PC-3 (cell line): ENCODE results near the gene SLC6A16. TPM values are rescaled to one million over a fixed set of nuclear protein-coding genes. Genes with fewer than 3 reads are reported as not detected.
"Not testable (repeated sequence)": the region's sequence is repeated elsewhere in the genome, so short reads cannot be mapped to it uniquely, and the experiment has no call there.

Experiments
- ATAC-seq: fragments of 200-7000 bp; cut with Tn5 transposase; 2 replicates; pipeline ENCODE4 v1.9.1; 2020; ENCODE audit warnings: mild to moderate bottlenecking, moderate library complexity
- Bru-seq: library from RNA; stranded (reverse); fragments of 400-500 nt; gene quantifications from one replicate; lab custom pipeline; 2021; lab: Mats Ljungman, UMichigan
- BruChase-seq, 2 experiments: library from RNA; stranded (reverse); fragments of 400-500 nt; gene quantifications; one replicate each; lab custom pipeline; 2021; lab: Mats Ljungman, UMichigan
- BruUV-seq: library from RNA; stranded (reverse); fragments of 400-500 nt; replicated peaks from 2 replicates; lab custom pipeline; 2021; lab: Mats Ljungman, UMichigan
- CTCF ChIA-PET: fragments of 300-600 bp; sonication (Branson Sonifier 250); formaldehyde crosslinking; loops from one replicate; lab custom pipeline; 2022; ENCODE audit warnings: antibody characterized with exemption; lab: Charles Lee
- POLR2A ChIA-PET: fragments of 300-600 bp; sonication (Branson Sonifier 250); formaldehyde crosslinking; loops from one replicate; lab custom pipeline; 2022; ENCODE audit warnings: antibody characterized with exemption; ENCODE audit not compliant: unreplicated experiment; lab: Charles Lee
- DNase-seq: peaks from one replicate; pipeline ENCODE4 v3.0.0-alpha.2; 2015
- H2AFZ ChIP-seq: fragments of 300-600 bp; sonication (generic); 2 replicates; pipeline ENCODE4 v1.6.0; 2016; ENCODE audit warnings: antibody characterized with exemption, low read length
- H3F3A ChIP-seq: fragments of 300-600 bp; sonication (generic); one replicate; pipeline ENCODE4 v1.6.0; 2017; ENCODE audit warnings: antibody characterized with exemption, low read length, control low read depth, mild to moderate bottlenecking; ENCODE audit not compliant: unreplicated experiment
- H3K27ac ChIP-seq: fragments of 300-600 bp; sonication (generic); 2 replicates; pipeline ENCODE4 v1.5.1; 2016; ENCODE audit warnings: mild to moderate bottlenecking, low read length
- H3K27me3 ChIP-seq: fragments of 300-600 bp; sonication (generic); 2 replicates; pipeline ENCODE4 v1.6.1; 2016; ENCODE audit warnings: low read length, mixed read lengths
- H3K36me3 ChIP-seq: fragments of 300-600 bp; sonication (generic); 2 replicates; pipeline ENCODE4 v1.6.1; 2016; ENCODE audit warnings: low read depth, mixed run types, low read length, mixed read lengths
- H3K4me1 ChIP-seq: fragments of 300-600 bp; sonication (generic); 2 replicates; pipeline ENCODE4 v1.5.1; 2016; ENCODE audit warnings: low read length; ENCODE audit not compliant: insufficient read depth
- H3K4me2 ChIP-seq: fragments of 300-600 bp; sonication (generic); 2 replicates; pipeline ENCODE4 v1.6.0; 2016; ENCODE audit warnings: low read length
- H3K4me3 ChIP-seq: fragments of 300-600 bp; sonication (generic); 2 replicates; pipeline ENCODE4 v1.5.1; 2016; ENCODE audit warnings: mild to moderate bottlenecking, low read length, mixed read lengths
- H3K79me2 ChIP-seq: fragments of 300-600 bp; sonication (generic); 2 replicates; pipeline ENCODE4 v1.6.1; 2017; ENCODE audit warnings: low read length, mixed read lengths
- H3K9ac ChIP-seq: fragments of 300-600 bp; sonication (generic); 2 replicates; pipeline ENCODE4 v1.6.0; 2016; ENCODE audit warnings: mild to moderate bottlenecking, low read length
- H3K9me2 ChIP-seq: fragments of 300-600 bp; sonication (generic); replicated peaks from 2 replicates; pipeline ENCODE4 v1.6.1; 2016; ENCODE audit warnings: mixed run types, low read length, mixed read lengths
- H3K9me3 ChIP-seq: fragments of 300-600 bp; sonication (generic); 2 replicates; pipeline ENCODE4 v1.6.1; 2016; ENCODE audit warnings: low read length, mixed read lengths
- H4K20me1 ChIP-seq: fragments of 300-600 bp; sonication (generic); 2 replicates; pipeline ENCODE4 v1.6.1; 2016; ENCODE audit warnings: low read length, mixed read lengths
- CTCF ChIP-seq: fragments of 300-600 bp; sonication (generic); conservative IDR thresholded peaks from 2 replicates; pipeline ENCODE4 v1.5.1; 2017; ENCODE audit warnings: antibody characterized with exemption, low read depth, mild to moderate bottlenecking, low read length
- EZH2 ChIP-seq: fragments of 300-600 bp; sonication (generic); IDR thresholded peaks from one replicate; pipeline ENCODE4 v1.6.1; 2017; ENCODE audit warnings: antibody characterized with exemption, mild to moderate bottlenecking, low read length; ENCODE audit not compliant: unreplicated experiment
- EZH2phosphoT487 ChIP-seq: fragments of 300-600 bp; sonication (generic); IDR thresholded peaks from 2 replicates; pipeline ENCODE4 v1.6.1; 2018; ENCODE audit warnings: mild to moderate bottlenecking, antibody characterized with exemption, low read length, borderline replicate concordance
- intact Hi-C: fragments of 100-400 bp; cut with micrococcal nuclease; formaldehyde crosslinking; loops from 2 replicates; pipeline ENCODE4 v1.9.0; 2023
- long read RNA-seq: library from polyadenylated mRNA; unstranded; transcript quantifications from one replicate; pipeline ENCODE4 v2.0.0, GENCODE V29; 2021; ENCODE audit not compliant: unreplicated experiment
- total RNA-seq: library from RNA; depleted of rRNA; stranded (reverse); fragments of >200 nt; gene quantifications from 2 replicates; pipeline ENCODE4 v1.2.3, GENCODE V29; 2014; rRNA removed

Gene SLC6A16
- total RNA-seq = not detected in 2 replicates
- Bru-seq, nascent RNA = percentile 38 among the genes with signal in this experiment
- percentile 68 among the genes with signal in this experiment for BruChase-seq, experiment 1, labeled RNA remaining after a 6-hour chase
- BruChase-seq, experiment 2, labeled RNA remaining after a 2-hour chase = percentile 65 among the genes with signal in this experiment
- long read RNA-seq, partial matches to known transcripts = 2 of 4 reads
- long read RNA-seq, other reads (novel, unspliced or antisense) = 2 of 4 reads

DNA sequence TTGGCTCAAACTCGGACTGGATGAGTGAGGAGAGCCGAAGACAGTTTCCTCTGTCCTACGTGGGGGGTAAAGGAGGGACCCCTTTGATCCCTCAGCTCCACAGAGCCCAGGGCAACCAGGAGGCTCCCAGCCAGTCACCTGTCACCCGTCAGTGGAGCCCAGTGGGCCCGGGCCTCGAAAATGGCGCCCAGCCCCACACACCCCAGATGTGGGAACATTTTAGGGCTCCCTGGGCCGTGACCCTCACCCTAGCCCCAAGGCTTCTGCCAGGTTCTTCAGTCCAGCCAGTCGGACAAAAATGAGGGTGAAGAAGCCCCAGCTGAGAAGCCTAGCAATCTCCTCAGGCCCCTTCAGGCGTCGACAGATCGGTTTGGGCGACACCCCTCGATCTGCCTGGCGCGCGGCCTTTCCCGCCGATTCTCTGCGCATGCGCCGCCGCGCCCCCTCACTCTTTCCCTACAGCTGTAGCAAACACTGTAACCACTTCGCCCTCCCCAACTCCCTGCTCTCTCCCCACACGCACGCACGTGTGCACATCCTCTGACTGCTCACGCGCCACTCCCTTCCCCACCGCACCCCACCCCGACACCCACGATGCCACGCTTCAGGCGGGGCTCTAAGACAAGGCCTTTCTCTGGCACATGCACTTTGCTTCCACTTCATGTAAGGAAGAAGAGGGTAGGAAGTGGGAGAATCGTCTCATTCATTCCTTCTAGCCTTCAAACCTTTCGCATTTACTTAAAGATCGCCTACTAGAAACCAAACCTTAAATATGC is at the start of gene SLC6A16:
SLC6A16 (minus strand) TSS at position 391 of the 776 bp plus-strand sequence. CDS start 13,844 bp downstream, outside the sequence.
- DNase-seq (no peak), ATAC-seq (no peak)
- TF ChIP-seq CTCF (no peak), EZH2 (no peak), EZH2phosphoT487 (no peak)
- Histone ChIP-seq H2AFZ (no peak within 1 kb of the TSS), H3K4me2 (no peak within 1 kb of the TSS), H3K79me2 (no peaks in the 10 kb centered on the region), H3K9me3 (no peaks in the 10 kb centered on the region; the same call in 1 of the 2 replicates), H4K20me1 (no peaks in the 10 kb centered on the region), H3K27me3 (no peaks in the 10 kb centered on the region), H3K4me3 (no peak within 1 kb of the TSS), H3K36me3 (no peaks in the 10 kb centered on the region), H3K27ac (no peak within 1 kb of the TSS), H3K4me1 (no peaks in the 10 kb centered on the region), H3K9ac (no peak within 1 kb of the TSS), H3K9me2 (no peaks in the 10 kb centered on the region), H3F3A (no peaks in the 10 kb centered on the region)
- POLR2A ChIA-PET = no interaction called here
- BruUV-seq = no TSS peak
- CTCF ChIA-PET = no interaction called here
- intact Hi-C loops = no loop called here

- POLR2A ChIA-PET, H3K9ac ChIP-seq, H3K9me2 ChIP-seq, H4K20me1 ChIP-seq, CTCF ChIA-PET, H3K27ac ChIP-seq, BruUV-seq, H3K4me3 ChIP-seq, ATAC-seq, H3K4me1 ChIP-seq, DNase-seq, H3K36me3 ChIP-seq, H3F3A ChIP-seq, H3K4me2 ChIP-seq, H3K27me3 ChIP-seq, intact Hi-C loops, H2AFZ ChIP-seq, H3K79me2 ChIP-seq: not testable (repeated sequence)
- H3K9me3 ChIP-seq = peaks cover 19% of the 10 kb centered on the region
Observed at GRCh38 chr19:49373174-49373573, 48.2 kb upstream of the SLC6A16 start.

DNA sequence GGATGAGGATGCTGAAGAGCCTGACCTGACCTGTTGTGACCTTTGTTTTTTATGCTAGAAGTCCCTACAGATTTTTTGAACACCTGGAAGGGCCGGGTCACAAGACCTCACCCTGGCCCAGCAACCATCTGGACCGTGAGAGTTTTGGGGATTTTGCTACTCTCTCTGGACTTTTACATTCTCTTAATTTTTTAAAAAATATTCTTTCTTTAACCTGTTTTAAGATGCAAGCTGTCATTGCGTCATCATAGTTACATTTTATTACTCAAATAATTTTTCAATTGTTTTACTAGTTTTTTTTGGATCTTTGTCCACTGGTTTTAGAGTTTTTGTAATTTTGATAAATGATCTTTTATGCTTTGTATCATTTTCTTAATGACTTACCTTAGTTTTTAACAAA is 46.2 kb upstream of the SLC6A16 start:
- TF ChIP-seq EZH2 (no peak), CTCF (no peak), EZH2phosphoT487 (no peak)
- Histone ChIP-seq H3K9me2 (no peaks in the 10 kb centered on the region), H3K27ac (no peak overlapping the region), H3K4me2 (no peak overlapping the region), H3K27me3 (no peaks in the 10 kb centered on the region; the same call in 1 of the 2 replicates), H3K9ac (no peak overlapping the region), H3K36me3 (no peaks in the 10 kb centered on the region), H4K20me1 (no peaks in the 10 kb centered on the region), H2AFZ (no peak overlapping the region), H3K9me3 (peaks cover 19% of the 10 kb centered on the region), H3K4me1 (no peaks in the 10 kb centered on the region), H3K79me2 (no peaks in the 10 kb centered on the region), H3K4me3 (no peak overlapping the region), H3F3A (no peaks in the 10 kb centered on the region)
- ATAC-seq = no peak
- POLR2A ChIA-PET = no interaction called here
- no peak for DNase-seq
- CTCF ChIA-PET = no interaction called here
- intact Hi-C loops = no loop called here
- BruUV-seq = no TSS peak
